Occipital lobe (tissue), 2 donors: ENCODE results near the gene HSPA12A. TPM values are rescaled to one million over a fixed set of nuclear protein-coding genes. Genes with fewer than 3 reads are reported as not detected.
A peak's percentile ranks its signal among the peaks of the same experiment; 100 is the strongest.

Source experiments
- DNase-seq: peaks from one replicate; lab custom pipeline; 2025; lab: John Stamatoyannopoulos, UW
- total RNA-seq: library from RNA; depleted of rRNA; stranded (reverse); fragments of >200 nt; gene quantifications from one replicate; pipeline ENCODE4 v1.2.3, GENCODE V29; 2014

HSPA12A gene, protein sequence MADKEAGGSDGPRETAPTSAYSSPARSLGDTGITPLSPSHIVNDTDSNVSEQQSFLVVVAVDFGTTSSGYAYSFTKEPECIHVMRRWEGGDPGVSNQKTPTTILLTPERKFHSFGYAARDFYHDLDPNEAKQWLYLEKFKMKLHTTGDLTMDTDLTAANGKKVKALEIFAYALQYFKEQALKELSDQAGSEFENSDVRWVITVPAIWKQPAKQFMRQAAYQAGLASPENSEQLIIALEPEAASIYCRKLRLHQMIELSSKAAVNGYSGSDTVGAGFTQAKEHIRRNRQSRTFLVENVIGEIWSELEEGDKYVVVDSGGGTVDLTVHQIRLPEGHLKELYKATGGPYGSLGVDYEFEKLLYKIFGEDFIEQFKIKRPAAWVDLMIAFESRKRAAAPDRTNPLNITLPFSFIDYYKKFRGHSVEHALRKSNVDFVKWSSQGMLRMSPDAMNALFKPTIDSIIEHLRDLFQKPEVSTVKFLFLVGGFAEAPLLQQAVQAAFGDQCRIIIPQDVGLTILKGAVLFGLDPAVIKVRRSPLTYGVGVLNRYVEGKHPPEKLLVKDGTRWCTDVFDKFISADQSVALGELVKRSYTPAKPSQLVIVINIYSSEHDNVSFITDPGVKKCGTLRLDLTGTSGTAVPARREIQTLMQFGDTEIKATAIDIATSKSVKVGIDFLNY
- total RNA-seq = 17.3 TPM

DNA sequence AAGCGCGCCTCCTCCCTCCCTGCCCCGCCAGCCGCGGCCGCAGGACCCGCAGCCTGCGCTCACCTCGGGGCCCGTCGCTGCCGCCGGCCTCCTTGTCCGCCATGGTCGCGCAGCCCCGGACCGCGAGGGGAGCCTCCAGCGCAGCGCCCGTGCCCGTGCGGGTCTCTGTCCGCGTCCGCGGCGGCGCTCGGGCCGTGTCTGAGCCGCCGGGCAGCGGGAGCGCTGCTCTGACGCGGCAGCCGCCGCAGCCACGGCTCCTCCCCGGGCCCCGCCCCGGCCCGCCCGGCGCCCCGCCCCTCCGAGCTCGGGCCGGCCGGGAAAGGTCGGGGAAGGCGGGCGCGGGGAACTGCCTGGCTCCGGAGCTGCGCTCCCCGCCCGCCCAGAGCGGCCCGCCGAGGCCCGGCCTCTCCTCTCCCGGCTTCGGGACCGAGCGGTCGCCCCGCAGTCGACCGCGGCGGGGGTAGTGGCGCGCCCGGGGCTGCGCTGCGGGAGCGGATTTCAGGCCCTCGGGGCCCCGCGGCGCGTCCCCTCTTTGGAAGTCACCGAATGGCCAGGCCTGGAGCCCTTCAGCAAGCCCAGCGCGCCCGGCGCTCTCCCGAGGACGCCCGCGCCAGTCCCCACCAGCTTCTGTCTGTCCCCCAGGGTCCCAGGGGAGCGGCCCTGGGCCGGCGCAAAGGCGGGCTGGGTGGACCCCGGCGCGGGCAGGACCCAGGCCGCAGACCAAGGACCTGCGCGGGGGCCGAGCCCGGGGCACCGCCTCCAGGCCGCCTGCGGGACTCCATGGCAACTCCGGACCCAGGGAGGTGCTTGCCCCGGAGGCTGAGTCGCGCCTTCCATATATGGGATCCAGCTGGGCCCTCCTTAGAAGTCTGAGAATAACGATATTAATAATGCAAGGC lies at the start of gene HSPA12A:
TSS of gene HSPA12A (minus strand) at position 200 of the 899 bp plus-strand sequence. CDS start at position 103, 97 bp downstream.
- DNase-seq = peak; percentile 53

DNA sequence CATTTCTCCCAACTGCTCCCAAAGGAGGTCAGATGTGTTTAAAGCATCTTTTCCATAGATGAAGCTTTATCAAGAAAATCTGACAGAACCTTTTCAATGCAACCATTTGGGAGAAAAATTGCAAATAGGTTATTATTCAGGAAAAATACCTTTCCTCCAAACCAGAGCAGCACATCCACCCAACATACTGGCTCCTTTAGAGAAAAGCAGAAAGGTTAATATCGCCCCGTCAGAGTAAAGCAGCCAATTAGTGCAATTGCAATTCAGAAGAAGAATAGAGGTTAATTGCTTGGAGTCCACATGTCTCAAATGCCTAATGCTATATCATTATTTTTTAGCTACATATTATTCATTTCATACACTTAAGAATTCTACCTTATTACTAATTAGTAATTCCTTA lies 48.9 kb upstream of the HSPA12A start:
- no peak for DNase-seq

DNA sequence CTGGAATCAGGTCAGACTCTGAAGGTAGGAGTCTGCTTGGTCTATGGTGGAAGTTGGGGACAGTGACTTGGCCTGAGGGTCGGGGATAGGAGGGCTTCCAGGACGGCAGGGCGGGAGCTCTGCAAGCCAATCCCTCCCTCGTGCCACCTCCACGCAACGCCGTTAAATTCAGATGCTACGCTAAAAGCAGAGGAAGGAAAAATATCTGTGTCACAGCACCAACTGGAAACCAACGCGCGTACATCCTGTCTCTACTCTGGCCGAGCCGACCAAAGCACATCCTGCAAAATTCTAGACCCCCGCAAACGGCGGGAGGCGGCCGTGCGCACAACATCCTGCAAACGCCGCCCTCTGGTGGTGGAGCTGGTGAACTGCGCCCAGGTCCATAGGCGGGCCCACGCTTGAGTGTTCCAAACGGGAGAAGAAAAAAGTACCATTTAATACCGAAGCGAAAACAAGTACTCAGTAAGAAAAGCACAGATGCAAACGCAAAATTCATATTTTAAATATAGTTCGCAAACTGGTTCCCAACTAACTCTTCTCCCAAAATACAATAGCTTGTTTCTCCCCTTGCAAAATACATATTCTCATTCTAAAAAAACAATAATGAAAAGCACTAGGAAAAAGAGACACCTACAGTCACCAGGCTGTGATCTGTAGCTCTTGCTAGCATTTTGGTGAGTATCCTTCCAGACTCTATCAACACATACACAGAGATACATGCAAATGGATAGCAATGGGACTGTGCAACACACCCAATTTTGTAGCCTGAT lies 45.7 kb upstream of the HSPA12A start:
- peak; percentile 69 for DNase-seq

DNA sequence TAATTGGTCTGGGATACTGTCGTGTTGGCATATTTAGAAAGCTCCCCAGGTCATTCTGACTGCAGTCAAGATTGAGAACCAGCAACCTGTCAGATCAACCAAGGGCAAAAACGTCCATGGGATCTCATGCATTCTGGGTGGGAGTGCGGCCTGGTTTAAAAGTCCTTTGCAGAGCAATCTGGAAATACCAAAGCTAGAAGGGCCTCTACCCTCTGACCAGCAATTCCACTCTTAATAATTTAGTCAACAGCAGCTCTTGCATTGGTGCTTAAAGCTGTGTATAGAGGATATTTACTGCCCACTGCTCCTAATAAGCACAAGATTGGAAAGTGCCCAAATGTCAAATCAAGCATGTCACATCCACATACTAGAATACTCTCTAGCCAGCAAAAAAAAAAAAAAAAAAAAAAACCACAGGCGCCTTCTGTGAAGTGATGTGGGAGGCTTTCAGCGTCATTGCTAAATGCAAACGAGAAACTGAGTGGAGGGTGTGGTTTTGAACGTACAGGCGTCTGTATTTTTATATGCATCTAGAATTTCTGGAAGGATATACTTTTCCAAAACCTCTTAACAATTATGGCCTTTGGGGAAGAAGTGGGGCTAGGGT lies 44.8 kb upstream of the HSPA12A start:
- no peak for DNase-seq

DNA sequence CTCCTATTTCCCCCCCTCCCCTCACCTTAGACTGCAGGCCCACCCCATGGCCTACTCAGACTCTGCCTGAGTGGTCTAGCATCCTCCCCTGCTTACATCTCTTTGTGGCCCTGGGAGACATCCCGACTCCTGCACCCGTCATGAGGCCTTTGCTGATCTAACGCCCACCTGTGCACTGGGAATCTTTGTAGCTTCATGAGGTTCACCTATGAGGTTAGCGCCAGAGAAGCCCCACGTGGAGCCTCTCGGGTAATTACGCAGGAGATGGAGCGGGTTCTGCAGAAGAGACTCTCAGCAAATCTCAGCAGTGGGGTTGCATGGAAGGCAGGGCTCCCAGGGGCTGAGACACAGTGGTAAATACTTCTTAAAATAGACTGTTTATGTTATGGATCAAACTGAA lies 43.5 kb upstream of the HSPA12A start:
- DNase-seq = no peak

DNA sequence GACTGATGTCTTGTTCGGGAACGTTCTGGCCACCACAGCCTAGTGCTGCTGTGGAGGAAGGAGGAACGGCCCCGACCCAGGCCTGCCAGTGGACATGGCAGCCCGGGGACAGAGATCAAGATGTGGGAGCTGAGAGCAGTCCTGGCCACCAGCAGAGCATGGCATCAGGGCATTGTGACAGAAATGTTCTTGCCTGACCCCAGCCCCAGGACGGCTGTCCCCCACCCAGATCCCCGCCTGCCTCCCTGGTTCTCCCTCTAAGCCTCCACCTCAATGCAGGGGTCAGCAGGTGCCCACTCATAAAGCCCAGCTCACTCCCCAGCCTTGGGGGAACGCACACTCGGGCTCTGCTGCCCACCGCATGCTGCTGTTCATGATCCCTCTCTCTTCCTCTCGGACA lies 42.9 kb upstream of the HSPA12A start:
- no peak for DNase-seq

DNA sequence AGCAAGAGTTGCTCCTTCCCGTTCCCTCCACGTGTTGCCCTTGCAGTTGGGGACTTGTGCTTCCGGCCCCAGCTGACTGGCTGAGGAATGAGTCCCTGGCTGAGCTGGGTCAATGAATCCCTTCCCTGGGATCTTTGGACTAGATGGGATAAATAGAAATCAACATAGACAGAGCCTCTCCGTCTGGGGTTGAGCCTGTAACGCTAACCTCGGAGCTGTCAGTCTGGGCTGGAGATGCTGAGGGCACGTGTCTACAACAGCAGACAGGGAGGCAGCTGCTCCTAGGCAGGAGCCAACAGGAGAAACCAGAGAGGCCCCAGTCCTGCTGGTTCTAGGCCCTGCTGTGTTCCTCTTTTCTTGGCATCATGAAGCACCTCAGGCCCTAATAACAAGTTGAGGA lies 42.3 kb upstream of the HSPA12A start:
- DNase-seq = no peak

DNA sequence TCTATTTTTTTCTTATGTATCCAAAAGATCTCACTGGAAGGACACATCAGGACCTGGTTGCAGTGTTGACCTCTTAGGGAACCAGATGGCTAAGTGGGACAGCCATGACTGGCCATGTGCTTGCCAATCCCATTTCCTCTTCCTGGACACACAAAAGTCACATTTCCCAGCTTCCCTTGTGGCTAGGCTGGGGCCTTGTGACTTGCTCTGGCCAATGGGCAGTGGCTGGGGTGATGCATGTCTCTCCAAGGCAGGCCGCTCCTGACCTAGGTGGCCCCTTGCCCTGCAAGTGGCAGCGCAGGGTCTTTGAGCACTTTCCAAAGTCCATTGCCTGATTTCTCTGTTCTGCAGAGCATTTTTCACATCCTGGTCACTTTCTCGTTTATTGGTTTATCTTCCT lies 41.7 kb upstream of the HSPA12A start:
- no peak for DNase-seq

DNA sequence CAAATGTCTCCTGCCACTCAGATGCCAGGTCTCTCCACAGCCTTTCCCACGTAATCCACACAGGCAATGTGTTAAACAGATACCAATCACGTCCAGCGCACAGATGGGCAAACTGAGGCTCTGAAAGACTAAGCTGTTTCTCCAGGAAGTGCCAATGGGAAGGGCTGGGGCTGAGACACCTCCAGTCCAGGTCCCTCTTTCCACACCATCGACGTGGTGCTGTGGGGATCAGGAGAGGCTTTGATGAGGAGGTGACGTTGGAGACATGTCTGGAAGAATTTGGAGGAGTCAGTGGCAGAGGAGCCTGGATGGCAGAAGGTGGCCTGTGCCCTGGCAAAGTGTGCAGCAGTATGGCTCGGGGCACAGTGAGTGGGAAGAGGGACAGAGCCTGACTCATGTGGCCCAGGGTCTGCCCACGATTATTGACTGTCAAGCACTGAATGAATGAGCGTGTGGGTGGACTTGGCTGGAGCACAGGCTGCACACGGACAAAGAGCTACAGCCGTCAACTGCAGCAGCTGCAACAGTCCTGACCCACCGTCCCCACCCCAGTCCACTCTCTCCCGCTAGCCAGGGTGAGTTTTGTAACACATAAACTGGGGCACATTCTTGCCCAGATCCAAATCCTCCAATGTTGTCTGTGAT lies 40.8 kb upstream of the HSPA12A start:
- no peak for DNase-seq

DNA sequence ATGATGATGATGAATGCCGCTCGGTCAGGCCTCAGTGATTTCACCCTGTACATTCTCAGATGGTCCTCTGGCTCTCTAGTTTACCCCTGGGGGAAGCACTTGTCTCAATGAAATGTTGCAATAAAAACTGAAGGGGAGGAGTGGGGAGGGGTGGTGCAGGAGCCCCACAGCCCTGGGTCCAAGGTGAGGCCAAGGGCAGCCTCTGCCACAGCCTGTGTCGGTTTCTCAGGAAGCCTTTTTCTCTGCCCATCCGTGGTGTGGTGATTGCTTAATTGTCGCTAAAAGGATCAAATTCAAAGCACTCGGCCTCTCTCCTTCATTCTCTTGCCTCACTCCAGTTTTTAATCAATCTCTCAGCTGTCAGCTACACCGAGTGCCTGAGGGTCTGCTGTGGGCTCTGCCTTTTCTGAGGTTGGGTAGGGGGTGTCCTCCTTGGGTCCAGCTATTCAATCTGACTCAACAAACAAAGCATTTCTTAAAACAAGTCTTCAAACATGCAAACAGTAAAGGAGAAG lies 39.1 kb upstream of the HSPA12A start:
- DNase-seq = no peak

DNA sequence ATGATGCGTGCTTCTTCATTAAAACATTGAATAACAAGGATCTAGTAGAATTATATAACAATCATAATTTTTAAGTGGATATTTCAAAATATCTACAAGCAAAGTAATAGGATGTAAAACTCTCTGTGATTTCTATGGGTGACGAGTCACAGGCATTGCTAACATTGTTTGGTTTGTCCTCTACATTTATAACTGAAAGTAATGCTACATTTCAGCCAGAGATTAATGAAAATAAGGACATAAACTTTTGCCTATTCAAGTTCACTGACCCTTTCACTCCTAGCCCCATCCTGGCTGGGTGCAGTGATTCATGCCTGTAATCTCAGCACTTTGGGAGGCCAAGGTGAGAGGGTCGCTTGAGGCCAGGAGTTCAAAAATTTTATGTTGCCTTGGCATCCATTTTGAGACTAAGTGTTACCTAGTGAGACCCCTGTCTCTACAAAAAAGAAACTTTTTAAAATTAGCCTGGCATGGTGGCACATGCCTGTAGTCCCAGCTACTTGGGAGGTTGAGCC lies 38.4 kb upstream of the HSPA12A start:
- DNase-seq = no peak

DNA sequence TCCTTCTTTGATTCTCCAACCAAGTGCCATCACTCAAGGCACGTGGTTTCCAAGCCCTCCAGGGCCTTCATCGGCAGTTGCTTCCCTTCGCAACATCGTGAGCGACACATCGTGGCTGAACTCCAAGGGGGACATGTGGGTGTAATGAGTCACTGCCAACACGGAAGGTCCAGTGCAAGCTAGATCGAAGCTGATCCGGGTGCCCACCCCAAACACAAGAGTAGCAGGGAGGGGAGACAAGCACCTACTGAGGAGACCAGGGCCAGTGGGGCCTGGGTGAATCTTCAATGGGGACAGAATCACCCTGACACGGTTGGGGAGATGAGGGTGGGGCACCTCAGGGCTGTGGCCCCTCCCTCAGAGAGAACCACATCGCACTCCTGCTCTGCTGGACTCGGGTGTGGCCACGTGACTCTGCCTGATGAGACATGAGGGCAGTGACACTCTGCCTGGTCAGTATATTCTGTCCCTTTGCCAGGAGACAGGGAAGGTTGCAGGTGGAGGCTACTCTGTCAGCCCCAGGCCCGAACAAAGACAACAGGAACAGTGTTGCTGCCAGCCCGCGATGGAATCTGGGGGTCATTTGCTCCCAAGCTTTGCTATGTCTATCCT lies 36.8 kb upstream of the HSPA12A start:
- DNase-seq = no peak

DNA sequence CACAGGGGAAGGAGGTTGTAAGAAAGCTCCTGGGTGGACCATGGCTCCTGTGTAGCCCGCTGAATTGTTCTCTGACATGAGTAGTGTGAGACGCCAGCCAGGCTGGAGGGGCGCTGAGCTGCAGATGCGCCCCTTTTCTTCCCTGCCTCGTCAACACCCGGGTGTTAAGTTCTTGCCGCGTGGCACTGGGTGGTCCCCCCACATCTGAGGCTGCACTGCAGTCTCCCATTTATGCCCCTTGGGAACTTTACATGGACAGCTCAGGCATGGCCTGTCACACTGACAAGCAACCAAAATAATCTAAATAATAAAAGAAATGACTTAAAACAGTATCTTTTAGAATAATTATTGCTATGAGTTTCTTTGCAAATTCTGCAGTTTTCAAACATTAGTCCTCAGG lies 34.6 kb upstream of the HSPA12A start:
- no peak for DNase-seq

DNA sequence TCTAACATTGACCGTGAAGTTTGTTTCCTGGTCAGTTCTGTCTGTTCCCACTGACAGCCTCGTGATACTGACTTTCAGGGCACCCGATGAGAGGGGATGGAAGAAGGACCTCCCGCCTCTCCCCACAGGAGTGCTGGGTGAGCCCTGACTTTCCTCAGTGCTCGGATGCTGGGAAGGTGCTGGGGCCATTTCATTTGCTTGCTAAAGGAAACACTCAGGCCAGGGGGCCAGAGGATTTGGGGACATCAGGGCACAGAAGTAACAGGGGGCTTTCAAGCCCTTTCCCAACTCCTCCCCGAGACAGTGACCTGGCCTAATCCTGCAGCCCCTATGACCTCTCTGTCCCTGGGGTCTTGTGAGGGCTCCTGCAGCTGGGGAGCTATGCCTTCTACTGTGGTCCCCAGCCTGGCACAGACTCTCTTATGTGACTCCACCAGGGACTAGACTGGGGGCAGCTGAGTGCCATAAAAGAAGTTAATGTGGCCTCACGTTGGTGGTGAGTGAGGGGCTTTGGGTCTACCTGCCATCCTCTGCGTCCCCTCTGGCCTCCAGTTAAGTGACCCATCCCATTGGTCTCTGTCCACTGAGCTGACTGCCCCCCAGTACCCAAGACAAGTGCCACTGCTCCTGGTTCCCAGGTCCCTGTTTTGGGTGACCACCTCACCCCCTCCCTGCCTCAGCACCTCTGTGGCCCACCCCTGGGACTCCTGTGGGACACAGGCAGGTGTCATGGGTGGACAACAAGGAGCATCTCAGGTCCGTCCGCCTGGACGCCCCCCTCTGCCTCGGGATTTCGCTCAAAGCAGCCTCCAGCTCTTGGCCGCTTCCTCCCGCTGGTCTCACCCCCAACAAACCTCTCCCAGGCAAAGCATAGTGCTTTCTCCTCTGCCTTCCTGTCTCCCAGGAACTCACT lies 33.4 kb upstream of the HSPA12A start:
- DNase-seq = no peak

DNA sequence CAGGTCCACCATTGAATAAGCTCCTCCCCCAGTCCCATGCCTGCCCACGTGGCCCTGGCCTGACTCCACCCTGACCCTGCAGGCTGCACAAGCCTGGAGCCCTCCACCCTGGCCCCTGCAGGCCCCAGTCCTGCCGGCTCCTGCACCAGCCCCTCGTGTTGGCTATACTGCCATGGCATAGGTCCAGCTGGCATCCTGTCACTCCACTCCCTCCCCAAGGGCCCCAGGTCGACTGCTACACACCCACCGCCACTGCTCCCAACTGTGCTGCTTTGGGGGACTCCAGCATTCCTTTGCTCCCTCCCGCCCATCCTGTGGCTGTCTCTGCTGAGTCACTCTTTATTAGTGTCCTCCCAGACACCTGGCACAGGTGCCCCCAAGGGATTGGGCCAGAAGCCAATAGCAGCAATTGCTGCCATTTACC lies 32.4 kb upstream of the HSPA12A start:
- DNase-seq = no peak

DNA sequence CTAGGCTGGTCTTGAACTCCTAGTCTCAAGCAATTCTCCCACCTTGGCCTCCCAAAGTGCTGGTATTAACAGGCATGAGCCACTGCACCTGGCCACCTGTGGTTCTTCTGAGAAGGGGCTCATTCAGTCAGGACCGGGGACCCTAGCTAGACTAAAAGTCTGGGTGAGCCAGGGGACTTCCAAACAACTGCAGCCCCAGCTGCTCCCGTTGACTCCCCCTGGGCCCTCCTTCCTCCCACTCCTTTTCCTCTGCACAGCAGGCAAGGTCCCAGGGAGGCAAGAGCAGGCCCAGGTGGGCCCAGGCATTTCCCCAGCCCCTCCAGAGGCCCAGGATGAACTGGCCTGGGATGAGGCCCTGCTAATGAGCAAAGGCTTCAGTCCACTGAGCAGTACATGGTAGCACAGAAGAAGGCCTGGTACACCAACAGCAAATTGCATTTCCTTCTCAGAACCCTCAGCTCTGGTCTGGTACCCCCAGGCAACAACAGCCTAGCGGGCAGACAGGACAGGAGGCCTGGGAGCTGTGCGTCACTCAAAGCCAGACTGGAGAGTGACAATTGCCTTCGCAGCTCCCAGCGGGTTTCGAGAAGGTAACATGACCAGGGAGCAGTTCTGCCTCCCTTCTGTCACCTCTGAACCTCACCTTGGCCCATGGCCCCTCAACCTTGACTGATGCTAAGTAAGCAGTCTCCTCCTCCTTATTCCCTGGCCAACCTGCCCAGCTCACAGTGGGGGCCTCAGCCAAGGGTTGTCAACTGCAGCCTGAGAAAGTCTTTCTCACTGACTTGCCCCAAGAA lies 30.7 kb upstream of the HSPA12A start:
- no peak for DNase-seq

DNA sequence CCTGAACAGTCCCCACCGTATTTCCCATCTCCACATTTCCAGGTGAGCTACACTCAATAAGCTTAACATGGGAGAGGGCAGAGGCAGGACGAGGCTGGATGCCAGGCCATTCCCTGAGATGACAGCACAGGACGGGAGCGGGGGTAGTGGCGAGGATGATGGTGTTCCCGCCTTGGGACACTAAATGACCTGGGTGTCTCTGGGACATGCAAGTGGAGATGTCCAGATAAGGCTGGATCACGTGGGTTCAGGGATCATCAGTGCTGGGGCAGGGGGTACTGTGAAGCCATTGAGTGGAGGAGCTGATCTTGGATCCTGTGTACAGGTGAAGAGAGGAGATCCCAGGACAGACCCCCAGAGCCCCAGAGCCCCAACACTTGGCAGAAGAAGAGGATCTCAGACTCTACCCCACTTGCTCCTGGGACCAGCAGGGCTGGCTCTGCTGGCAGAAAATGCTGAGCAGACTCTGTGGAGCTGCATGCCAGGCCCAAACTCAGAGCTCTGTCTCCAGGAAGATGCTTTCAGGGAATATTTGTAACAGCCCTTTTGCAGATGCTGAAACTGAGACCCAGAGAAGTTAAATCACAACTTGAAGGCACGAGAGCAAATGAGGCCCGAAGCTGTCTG lies 29.7 kb upstream of the HSPA12A start:
- DNase-seq = no peak
